HG03175 (cell line): ENCODE measurements around the gene ZNF574.

Experiments
- ATAC-seq: cut with Tn5 transposase; IDR thresholded peaks from one replicate; pipeline ENCODE4 v1.9.1; 2021; ENCODE audit warnings: mild to moderate bottlenecking, moderate library complexity; ENCODE audit not compliant: unreplicated experiment

The ZNF574 gene

DNA sequence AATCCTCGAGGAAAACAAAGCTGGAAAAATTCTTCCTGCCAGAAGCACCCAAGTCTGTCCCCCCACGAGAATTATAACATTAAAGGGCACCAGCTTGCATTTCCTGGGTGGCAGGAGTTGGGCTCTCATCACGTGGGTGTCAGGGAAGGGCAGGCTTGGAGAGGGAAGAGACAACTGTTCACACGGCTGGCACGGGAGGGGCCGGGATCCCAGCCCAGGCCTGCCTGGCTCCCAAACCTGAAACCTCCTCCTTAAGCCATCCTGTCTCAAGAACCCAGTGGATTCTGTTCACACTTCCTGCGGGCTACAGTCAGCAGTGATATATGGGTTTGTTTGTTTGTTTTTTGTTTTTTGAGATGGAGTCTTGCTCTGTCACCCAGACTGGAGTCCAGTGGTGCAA lies 18.1 kb upstream of the ZNF574 start:
- ATAC-seq = no peak

DNA sequence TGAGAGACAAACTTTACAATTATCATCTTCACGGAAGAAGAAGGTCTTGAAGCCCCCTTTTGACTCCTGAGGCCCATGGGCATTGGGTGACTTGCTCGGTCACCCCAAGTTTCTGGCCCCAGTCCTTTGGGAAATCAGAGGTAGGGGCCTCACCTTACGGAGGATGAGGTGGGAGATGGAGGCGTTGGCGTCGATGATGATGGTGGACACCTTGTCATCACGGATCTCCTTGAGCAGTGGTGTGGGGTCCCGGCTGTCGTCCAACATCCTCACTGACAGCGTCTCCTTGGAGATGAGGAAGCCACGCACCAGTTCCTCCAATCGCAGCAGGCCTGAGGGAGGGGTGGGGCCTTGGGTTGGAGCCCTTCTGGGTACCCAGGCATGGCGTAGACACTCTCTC lies 16.8 kb upstream of the ZNF574 start:
- ATAC-seq = no peak

DNA sequence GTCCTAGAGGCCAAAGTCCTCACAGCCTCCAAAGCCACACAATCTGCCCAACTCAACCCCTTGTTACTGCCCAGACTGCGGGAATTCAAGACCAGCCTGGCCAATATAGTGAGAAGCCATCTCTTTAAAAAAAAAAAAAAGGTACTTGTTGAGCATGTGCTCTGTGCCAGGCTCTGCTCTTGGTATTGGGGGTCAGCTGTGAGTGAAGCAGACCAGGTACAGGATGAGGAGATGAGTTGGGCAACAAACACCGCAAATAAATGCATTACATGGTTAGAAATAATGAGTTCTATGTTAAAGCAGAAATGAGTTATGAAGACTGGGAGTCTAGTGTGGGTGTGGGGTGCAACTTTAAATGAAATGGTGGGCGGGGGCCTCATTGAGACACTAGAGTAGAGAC lies 15.8 kb upstream of the ZNF574 start:
- no peak for ATAC-seq

DNA sequence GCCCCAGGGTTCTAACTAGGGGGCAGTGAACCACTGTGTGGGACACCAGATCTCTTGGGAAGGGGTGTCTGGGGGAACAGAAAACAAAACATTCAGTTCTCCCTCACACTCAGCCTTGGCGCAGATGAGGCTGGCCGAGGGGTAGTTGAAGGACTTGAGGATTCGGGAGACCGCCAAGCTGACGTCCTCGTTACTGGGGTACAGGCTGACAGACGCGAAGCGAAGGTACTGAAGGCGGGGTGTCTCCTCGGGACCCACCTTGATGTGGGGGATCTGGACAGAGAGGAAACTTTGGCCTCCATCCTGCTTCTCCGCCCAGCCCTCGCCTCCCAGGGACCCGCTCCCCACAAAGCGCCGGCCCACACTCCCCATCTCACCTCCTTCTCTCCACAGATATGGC lies 13.6 kb upstream of the ZNF574 start:
- ATAC-seq = no peak

DNA sequence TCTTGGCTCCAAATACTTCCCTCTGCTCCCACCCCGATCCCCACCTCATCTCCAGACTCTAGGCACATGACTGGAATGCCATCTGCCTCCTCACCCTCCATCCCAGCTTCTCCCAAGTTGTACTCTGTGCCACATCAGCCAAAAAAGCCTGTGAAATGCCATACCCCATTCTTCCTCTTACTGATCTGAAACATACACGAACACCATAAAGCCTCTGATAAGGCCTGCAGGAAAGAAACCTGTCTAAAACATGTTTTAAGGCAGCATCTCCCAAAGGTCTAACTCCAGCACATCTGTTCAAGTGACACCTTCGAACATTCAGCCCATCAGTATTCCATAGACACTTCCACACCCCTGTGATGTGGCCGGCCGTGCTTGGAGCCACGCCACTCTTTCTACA lies 11.5 kb upstream of the ZNF574 start:
- ATAC-seq = no peak

DNA sequence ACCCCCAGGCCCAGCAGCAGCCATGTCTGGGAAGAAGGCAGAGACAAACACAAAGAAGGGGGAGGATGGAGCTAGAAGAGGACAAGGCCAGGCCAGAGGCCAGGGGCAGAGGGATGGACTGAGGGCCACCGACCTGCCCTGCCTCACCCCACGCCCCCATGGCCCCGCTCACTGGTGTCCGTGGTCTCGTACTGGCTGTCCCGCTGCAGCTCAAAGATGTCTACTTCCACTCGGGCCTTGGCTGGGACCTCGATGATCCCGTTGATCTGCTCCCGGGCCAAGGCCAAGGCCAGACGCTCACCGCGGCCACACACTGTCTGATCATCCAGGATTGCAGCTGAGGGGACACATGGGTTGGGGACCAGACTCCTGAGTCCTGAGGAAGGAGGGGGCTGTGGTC lies 10.9 kb upstream of the ZNF574 start:
- no peak for ATAC-seq

DNA sequence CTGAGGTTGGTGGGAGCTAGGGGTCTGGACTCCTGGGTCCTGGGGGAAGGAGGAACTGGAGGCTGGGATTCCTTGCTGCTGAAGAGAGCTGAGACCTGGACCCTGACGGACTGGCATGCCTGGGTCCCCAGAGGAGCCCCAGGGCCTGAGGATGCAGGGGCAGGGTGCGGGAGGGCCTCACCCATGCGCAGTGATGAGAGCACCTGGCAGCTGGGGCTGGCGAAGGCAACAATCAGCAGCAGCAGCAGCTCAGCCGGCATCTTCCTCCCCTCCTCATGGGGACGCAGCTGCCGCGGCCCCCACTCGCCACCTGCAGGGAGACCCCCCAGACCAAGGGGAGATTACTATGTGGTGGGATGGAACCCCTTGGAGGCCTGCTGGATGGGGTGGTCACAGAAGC lies 10.5 kb upstream of the ZNF574 start:
- ATAC-seq = no peak

DNA sequence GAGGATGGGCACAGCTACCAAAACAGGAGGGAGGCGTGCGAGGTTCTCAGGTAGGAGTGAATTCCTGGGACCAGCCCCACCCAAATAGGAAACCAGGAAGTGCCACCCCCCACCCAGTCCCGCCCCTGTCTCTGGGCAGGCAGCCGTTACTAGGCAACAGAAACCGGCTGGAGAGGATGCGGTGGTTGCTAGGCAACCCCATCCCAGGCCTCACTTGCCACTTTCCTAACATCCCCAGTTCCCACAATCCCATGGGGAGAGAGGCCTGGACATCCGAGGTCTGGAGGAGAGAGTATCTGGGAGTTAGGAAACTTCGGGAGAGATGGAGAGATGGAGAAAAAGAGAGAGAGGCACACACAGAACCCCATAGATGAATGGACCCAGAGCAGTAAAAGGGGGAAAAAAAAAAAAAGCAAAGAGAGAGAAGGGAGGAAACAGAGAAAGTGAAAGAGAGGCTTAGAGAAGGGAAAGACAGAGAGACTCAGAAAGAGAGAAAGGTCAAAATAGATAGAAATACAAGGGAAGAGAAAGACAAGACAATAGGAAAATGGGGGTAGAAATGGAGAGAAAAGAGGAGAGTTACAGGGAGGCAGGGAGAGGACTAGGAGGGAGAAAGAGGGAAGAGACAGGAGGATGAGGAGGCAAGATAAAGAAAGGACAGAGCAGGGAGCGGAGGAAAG lies 9.8 kb upstream of the ZNF574 start:
- no peak for ATAC-seq

DNA sequence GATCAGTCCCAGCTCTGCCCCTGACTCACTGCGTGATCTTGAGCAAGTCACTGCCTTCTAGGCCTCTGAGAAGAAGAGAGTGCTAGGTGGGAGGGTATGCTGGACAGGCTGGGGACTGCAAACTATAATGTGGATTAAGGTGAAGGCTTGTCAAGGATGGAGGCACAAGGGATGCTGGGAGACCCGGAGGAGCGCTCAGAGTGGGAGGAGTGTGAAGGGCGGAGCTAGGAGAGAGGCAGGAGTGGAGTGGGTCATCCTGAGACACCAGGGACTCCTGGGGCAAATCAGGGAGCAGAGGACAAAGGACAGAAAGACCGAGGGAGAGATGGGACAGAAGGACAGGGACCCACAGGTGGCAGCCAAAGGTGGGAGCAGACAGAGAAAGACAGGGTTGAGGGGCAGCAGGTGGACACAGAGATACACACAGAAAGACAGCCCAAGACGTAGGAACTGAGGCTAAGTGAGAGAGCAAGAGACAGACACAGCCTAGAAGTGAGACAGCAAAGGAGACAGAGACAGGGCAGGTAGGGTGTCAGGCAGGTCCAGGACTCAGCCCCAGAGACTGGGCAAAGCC lies 8.6 kb upstream of the ZNF574 start:
- no peak for ATAC-seq

DNA sequence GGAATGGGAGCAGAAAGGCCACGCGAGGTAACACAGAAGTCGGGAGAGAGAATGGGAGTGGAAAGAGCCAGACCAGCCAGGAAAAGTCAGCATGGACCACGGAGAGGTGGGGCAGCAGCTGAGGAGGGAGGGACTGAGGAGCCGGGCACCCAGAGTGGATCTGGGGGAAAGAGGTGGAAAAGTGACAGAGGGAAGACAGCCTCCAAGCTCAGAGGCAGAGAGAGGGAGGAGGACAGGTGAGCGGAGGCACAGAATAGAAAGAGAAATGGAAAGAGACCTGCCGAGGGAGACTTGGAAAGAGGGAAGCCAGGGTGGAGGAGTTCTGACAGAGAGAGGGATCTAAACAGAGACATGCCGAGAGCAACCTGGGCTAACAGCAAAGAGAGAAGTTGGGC lies 7.6 kb upstream of the ZNF574 start:
- no peak for ATAC-seq

DNA sequence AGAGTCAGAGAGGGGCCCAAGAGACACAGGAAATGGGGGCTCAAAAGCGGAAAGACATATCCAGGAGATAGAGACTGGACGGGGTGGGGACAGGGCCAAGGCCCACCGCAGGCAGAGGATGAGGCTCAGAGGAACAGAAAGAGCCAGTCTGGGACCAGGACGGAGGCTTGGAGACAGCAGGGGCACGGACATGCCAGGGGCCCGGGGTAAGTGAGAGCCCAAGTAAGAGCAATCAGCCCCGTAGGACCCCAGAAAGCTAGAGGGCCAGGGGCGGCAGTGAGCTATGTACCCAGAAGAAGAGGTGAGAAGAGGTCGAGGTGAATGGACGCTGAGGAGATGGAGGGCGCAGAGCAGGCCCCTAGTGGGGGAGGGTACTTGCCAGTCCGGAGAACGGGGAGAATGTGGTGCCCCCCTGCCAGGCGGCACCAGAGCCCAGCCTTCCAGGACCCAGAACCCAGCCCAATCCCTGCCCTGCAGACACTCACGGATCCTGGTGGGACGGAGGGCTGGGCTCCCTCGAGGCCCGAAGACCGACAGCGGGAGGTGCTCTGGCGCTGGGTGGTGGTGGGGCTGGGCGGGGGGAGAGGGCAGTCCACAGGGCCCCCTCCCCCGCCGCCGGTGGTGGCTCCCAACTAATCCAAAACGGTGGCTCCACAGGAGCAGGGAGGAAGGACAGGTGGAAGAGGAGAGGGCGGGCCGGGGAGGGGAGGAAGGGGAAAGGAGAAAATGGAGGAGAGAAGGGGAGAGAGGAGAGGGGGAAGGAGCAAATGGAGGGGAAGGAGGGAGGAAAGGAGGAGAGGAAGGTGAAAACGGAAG lies 7.0 kb upstream of the ZNF574 start:
- ATAC-seq = no peak

DNA sequence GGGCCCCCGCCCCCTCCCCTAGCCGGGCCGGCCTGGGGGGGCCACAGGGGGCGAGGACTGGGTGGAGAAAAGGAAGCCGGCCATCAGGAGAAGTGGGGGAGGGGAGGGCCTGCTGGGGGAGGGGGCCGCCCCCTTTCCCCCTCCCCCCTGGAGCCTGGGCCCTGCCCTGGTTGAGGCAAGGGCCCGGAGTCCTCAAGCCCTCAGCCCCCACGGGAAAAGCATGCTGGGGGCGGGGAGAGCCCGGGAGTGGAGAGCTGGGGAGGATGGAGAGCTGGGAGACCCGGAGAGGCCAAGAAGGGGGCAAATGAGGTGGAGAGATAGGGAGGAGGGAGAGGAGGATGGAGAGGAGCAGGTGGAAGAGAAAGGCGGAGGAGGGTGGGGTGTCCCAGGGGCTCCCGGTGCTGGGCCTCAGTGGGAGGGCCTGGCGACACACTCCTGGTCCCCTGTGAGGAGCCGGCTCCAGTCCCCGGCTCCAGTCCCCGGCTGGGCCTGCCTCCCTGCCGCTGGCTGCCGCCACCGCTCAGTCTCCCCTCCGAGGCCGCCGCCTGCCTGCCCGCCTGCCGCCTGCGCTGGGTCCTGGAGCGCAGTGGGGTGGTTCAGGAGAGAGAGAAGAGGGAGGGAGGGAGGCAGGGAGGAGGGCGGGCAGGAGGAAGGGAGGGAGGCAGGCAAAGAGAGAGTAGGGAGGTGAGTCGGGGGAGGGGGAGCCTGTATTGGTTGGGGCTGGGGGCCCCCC lies 6.2 kb upstream of the ZNF574 start, which contains the start of gene GRIK5:
GRIK5 (minus strand) TSS at position 588 of the 733 bp plus-strand sequence. CDS start 4,436 bp downstream, outside the sequence.
- ATAC-seq = no peak

DNA sequence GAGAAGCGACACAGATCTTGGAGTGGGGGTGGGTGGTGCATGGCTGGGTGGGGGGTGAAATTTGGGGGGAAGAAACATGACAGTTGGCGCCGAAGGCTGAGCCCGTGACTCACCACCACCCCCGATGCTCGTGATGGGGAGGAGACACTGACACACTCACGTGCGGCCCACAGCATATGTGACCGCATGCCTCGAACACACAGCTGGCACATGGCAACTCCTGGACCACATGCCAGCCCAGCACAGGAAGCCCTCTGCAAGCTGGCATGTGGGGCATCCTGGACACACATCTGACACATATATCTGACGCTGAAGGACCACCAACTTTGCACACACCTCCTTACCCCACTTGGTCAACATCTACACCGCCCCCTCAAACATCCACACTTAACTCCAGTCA lies 4.7 kb upstream of the ZNF574 start:
- no peak for ATAC-seq

DNA sequence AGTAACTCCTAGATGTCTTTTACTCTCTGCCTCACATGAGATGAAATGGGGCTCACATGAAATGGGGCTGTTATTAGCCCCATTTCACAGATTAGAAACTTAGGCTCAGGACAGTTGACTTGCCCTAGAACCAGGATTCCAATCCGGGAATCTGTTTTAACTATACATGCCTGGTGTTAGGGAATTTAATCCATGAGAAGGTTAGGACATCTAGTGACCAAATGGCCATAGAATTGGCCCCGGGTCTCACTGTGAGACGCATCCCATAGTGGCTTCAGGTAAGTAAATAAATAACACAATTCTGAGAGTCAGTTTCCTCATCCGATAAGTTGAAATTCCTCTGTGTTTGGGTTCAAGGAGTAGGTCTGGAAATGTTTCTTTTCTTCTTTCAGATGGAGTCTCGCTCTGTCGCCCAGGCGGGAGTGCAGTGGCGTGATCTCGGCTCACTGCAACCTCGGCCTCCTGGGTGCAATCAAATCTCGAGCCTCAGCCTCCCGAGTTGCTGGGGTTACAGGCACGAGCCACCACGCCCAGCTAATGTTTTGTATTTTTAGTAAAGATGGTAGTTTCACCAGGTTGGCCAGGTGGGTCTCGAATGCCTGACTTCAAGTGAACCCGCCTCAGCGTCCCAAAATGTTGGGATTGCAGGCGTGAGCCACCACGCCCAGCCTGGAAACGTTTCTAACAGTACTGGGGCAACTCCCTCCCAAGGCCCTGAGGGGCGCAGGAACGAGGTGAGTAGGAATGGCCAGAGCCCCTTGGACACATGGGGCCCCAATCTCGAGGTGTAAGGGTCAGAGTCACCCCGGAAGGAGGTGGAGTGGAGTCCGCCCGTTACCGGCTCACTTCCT lies 1.2 kb upstream of the ZNF574 start:
- ATAC-seq = no peak

DNA sequence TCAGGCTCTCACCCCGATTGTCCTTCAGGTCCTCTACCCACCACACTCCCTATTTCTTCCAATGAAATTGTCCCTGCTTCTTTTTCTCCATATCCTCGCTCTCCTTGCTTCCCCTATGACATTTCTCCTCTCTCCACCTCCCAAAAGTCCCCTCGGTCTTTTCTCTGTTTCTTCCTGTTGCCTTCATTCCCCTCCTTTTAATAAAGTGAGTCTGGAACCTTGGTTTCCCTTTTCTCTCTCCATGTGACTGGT lies 676 bp upstream of the ZNF574 start:
- no peak for ATAC-seq

DNA sequence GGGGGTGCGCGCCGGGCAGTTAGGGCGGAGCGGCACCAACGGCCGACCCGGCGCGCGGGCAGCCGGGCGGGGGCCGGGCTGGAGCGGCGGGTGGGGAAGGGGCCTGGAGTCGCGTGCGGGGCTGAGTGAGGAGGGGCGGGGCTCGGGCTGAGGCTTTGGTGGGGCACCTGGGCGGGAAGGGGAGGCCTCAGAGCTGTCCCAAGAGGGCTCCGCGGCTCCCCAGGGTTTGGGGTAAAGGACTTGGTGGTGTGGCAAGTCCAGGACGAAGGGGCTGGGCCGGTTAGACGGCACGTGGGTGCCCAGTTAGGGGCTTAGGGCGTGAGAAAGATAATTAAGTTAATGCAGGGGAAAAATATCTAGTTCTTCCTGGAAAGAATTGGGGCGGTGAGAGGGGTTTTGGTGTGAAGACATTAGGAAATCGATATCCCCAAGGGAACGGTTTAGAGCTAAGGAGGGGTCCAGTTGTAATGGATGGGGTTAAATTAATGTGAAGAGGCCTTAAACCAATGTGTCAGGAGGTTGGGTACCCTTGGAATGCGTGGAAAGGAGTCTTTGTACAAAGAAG lies 496 bp downstream of the ZNF574 start:
- ATAC-seq = no peak

DNA sequence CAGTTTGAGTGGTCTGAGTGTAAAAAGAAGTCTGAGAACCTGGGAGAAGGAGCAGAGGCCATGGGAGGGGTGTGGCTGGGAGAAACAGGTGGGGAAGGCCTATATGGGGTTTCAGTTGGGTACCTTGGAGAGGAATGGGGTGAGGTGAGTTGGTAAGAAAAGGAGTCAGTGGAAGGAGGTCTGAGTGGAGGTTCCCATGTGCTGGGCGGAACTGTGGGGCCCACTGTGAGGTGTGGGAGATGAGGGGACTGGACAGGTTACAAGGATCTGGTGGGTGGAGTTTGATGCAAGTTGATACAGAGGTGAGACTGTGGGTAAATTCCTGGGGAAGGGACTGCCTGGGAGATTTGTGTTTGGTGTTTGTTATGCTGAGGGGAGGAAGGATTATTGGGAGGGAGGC lies 2.1 kb downstream of the ZNF574 start:
- ATAC-seq = no peak

DNA sequence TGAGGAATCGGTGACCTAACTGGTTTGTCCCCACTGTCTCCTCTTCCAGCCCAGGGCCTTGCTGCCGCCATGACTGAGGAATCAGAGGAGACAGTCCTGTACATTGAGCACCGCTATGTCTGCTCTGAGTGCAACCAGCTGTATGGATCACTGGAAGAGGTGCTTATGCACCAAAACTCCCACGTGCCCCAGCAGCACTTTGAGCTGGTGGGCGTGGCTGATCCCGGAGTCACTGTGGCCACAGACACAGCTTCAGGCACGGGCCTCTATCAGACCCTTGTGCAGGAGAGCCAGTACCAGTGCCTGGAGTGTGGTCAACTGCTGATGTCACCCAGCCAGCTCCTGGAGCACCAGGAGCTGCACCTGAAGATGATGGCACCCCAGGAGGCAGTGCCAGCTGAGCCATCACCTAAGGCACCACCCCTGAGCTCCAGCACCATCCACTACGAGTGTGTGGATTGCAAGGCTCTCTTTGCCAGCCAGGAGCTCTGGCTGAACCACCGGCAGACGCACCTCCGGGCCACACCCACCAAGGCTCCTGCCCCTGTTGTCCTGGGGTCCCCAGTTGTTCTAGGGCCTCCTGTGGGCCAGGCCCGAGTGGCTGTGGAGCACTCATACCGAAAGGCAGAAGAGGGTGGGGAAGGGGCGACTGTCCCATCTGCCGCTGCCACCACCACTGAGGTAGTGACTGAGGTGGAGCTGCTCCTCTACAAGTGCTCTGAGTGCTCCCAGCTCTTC lies 2.7 kb downstream of the ZNF574 start:
- ATAC-seq = no peak

DNA sequence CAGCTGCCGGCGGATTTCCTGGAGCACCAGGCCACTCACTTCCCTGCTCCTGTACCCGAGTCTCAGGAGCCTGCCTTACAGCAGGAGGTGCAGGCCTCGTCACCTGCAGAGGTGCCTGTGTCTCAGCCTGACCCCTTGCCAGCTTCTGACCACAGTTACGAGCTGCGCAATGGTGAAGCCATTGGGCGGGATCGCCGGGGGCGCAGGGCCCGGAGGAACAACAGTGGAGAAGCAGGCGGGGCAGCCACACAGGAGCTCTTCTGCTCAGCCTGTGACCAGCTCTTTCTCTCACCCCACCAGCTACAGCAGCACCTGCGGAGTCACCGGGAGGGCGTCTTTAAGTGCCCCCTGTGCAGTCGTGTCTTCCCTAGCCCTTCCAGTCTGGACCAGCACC lies 3.3 kb downstream of the ZNF574 start:
- no peak for ATAC-seq
